ENCODE data around the gene SWSAP1. TPM values are rescaled to one million over a fixed set of nuclear protein-coding genes. Genes with fewer than 3 reads are reported as not detected.

The SWSAP1 gene
- total and polyA plus RNA-seq, 2 of the 8 experiments (the other 6 are each of a cell fraction or from before 2014, with no cell fraction given) = 3.1 to 5.2 TPM

GRCh38 chr19:11335449-11336146 lies 38.9 kb upstream of the SWSAP1 start:
- no peak overlapping the region for H3K56ac ChIP-seq (replicated peaks; ENCODE audit: insufficient read length, low read depth, low read length)
- H3K14ac ChIP-seq (ENCODE audit: insufficient read length) = no peak overlapping the region
- no peak overlapping the region for H2BK20ac ChIP-seq (ENCODE audit: low read length)
- DNase-seq (ENCODE audit: low read depth in 1 of 2, low spot score in 2 of 2) = no peak
- H2AK5ac ChIP-seq (ENCODE audit: low read depth, low read length) = no peak overlapping the region
- no peak overlapping the region for H2BK5ac ChIP-seq (ENCODE audit: low read depth, low read length)
- no peak overlapping the region for H3K4ac ChIP-seq (replicated peaks; ENCODE audit: insufficient read length, low read depth, low read length)
- H3K4me1 ChIP-seq (replicated peaks in 1 of 4; ENCODE audit: control insufficient read depth in 3 of 4, insufficient read depth in 4 of 4, low read length in 3 of 4) = peaks cover 0 to 4% (median 1%) of the 10 kb centered on the region in 4 experiments; a peak in 4 of 7 replicates
- H3K27ac ChIP-seq (ENCODE audit: low read depth, low read length) = no peak overlapping the region
- H3K36me3 ChIP-seq (ENCODE audit: control insufficient read depth in 2 of 4, insufficient read depth in 4 of 4, low read length in 3 of 4) = peaks cover 0 to 9% (median 2%) of the 10 kb centered on the region in 4 experiments; a peak in 3 of 8 replicates
- WGBS, 2 experiments (ENCODE audit: extremely low coverage in 1 of 2, insufficient coverage in 1 of 2, insufficient read length in 1 of 2, insufficient replicate concordance in 2 of 2, low coverage in 1 of 2, low lambda C conversion rate in 2 of 2, missing lambda C conversion rate in 1 of 2) = 95% methylated on average over 17 of the region's 17 CpGs; no CpG with 5 or more reads in 1 of the 2 experiments
- H3K23me2 ChIP-seq (ENCODE audit: low read depth, low read length) = peaks cover 11% of the 10 kb centered on the region; the same call in 1 of the 2 replicates
- ChIA-PET POLR2A (ENCODE audit: partially characterized antibody) (no interaction called here), CTCF (ENCODE audit: partially characterized antibody) (interaction anchor here (1.0 kb wide), 1 partner anchor 28 kb away, joined by 3 read pairs; no protein-coding TSS in a partner anchor)
- H3K9me3 ChIP-seq (ENCODE audit: insufficient read depth in 2 of 2, low read depth in 1 of 2, low read length in 1 of 2) = no peaks in the 10 kb centered on the region
- no peak overlapping the region for H4K8ac ChIP-seq (ENCODE audit: extremely low read depth, insufficient read depth, low read length)
- H4K91ac ChIP-seq (replicated peaks; ENCODE audit: insufficient read length, low read length) = no peak overlapping the region
- no peak overlapping the region for H3K18ac ChIP-seq (ENCODE audit: extremely low read depth, low read length)
- H4K5ac ChIP-seq (ENCODE audit: insufficient read length, low read depth, low read length) = no peak overlapping the region
- H3K9ac ChIP-seq (replicated peaks in 1 of 4; ENCODE audit: extremely low read depth in 1 of 4, low read depth in 3 of 4, low read length in 3 of 4) = no peak overlapping the region
- peaks cover 2 to 5% of the 10 kb centered on the region in 2 experiments for H4K20me1 ChIP-seq (replicated peaks in 1 of 2; ENCODE audit: control insufficient read depth in 1 of 2, insufficient read depth in 2 of 2, low read length in 2 of 2)
- FAIRE-seq = no peak
- no peak overlapping the region for H2BK15ac ChIP-seq (ENCODE audit: low read length)
- no peaks in the 10 kb centered on the region for H3K79me1 ChIP-seq (ENCODE audit: low read depth, low read length)
- H3K27me3 ChIP-seq (replicated peaks in 1 of 4; ENCODE audit: control insufficient read depth in 3 of 4, extremely low read depth in 1 of 4, insufficient read depth in 3 of 4, low read length in 3 of 4) = no peaks in the 10 kb centered on the region; a peak in 2 of 7 replicates
- H2BK120ac ChIP-seq (replicated peaks; ENCODE audit: low read depth, low read length) = no peak overlapping the region
- H3K79me2 ChIP-seq (ENCODE audit: control insufficient read depth in 1 of 2, insufficient read depth in 2 of 2, low read length in 2 of 2) = no peaks in the 10 kb centered on the region
- H2BK12ac ChIP-seq (ENCODE audit: low read depth, low read length) = no peak overlapping the region
- no peak overlapping the region for H3K23ac ChIP-seq (ENCODE audit: insufficient read length)
- no peak overlapping the region for H2AFZ ChIP-seq (ENCODE audit: low read length)
- H3K4me2 ChIP-seq (ENCODE audit: insufficient read depth in 1 of 2, low read depth in 2 of 2, low read length in 2 of 2) = no peak overlapping the region
- H3K4me3 ChIP-seq (ENCODE audit: extremely low read depth in 1 of 4, insufficient read depth in 2 of 4, low read depth in 3 of 4, low read length in 4 of 4) = no peak overlapping the region
- TF ChIP-seq SP2 (IDR thresholded peaks at IDR 0.05; ENCODE audit: low read length) = no peak
- TF ChIP-seq RFX5 (IDR thresholded peaks at IDR 0.05; ENCODE audit: borderline replicate concordance, low read depth, low read length) = no peak
- TF ChIP-seq CEBPB (IDR thresholded peaks at IDR 0.05; ENCODE audit: low read depth, low read length) = no peak
- no peak for TF ChIP-seq MAX (IDR thresholded peaks at IDR 0.05)
- no peak for TF ChIP-seq CBX8 (IDR thresholded peaks at IDR 0.05; ENCODE audit: borderline replicate concordance, low read depth, low read length)
- TF ChIP-seq EP300 (IDR thresholded peaks at IDR 0.05; ENCODE audit: borderline replicate concordance in 1 of 2, low read depth in 2 of 2, low read length in 2 of 2) = no peak
- TF ChIP-seq RXRA (IDR thresholded peaks at IDR 0.05; ENCODE audit: insufficient read depth, low read depth, low read length) = no peak
- TF ChIP-seq ASH2L (IDR thresholded peaks at IDR 0.05; ENCODE audit: low read length) = no peak
- TF ChIP-seq USF2 (IDR thresholded peaks at IDR 0.05; ENCODE audit: low read length) = no peak
- no peak for TF ChIP-seq MAFK (IDR thresholded peaks at IDR 0.05; ENCODE audit: low read depth, low read length)
- no peak for TF ChIP-seq TEAD4 (IDR thresholded peaks at IDR 0.05; ENCODE audit: low read depth, low read length)
- TF ChIP-seq EZH2 (IDR thresholded peaks at IDR 0.05; ENCODE audit: low read depth, low read length, severe bottlenecking) = no peak
